ENCODE data around the gene CFAP97D2.
A peak's percentile ranks its signal among the peaks of the same experiment; 100 is the strongest.
"Not testable (repeated sequence)": the region's sequence is repeated elsewhere in the genome, so short reads cannot be mapped to it uniquely, and the experiment has no call there.

CFAP97D2 gene

GRCh38 chr13:114235697-114236096 lies 56.6 kb downstream of the CFAP97D2 start:
- peak; percentile 4 for DNase-seq (ENCODE audit: low spot score)

- no peak for DNase-seq (ENCODE audit: low spot score)
These were observed 57.2 kb downstream of the CFAP97D2 start for GRCh38 chr13:114236227-114236626.

- DNase-seq (ENCODE audit: low spot score), result no peak
These were observed 58.5 kb downstream of the CFAP97D2 start for GRCh38 chr13:114237415-114238112.

- DNase-seq (ENCODE audit: low spot score), result no peak
These were observed 62.9 kb downstream of the CFAP97D2 start for GRCh38 chr13:114241918-114242317.

- no peak for DNase-seq (ENCODE audit: low spot score)
These were observed 64.9 kb downstream of the CFAP97D2 start for GRCh38 chr13:114243971-114244370.

- no peak for DNase-seq (ENCODE audit: low spot score)
These were observed 65.6 kb downstream of the CFAP97D2 start for GRCh38 chr13:114244637-114245036.

- DNase-seq (ENCODE audit: low spot score), result no peak
These were observed 69.0 kb downstream of the CFAP97D2 start for GRCh38 chr13:114248011-114248410.

- no peak for DNase-seq (ENCODE audit: low spot score)
These were observed 70.0 kb downstream of the CFAP97D2 start for GRCh38 chr13:114249077-114249476.

- not testable (repeated sequence) for DNase-seq (ENCODE audit: low spot score)
These were observed 72.8 kb downstream of the CFAP97D2 start for GRCh38 chr13:114251639-114252440.

GRCh38 chr13:114256547-114256946 lies 77.5 kb downstream of the CFAP97D2 start:
- no peak for DNase-seq (ENCODE audit: low spot score)

- DNase-seq (ENCODE audit: low spot score), result no peak
These were observed 78.0 kb downstream of the CFAP97D2 start for GRCh38 chr13:114257014-114257413.

- no peak for DNase-seq (ENCODE audit: low spot score)
These were observed 79.5 kb downstream of the CFAP97D2 start for GRCh38 chr13:114258589-114258988.

GRCh38 chr13:114259374-114259773 lies 80.3 kb downstream of the CFAP97D2 start:
- DNase-seq (ENCODE audit: low spot score), result no peak

GRCh38 chr13:114259974-114260373 lies 80.9 kb downstream of the CFAP97D2 start:
- DNase-seq (ENCODE audit: low spot score), result no peak

- no peak for DNase-seq (ENCODE audit: low spot score)
These were observed 81.8 kb downstream of the CFAP97D2 start for GRCh38 chr13:114260814-114261213.

GRCh38 chr13:114261328-114261965 lies 82.4 kb downstream of the CFAP97D2 start:
- DNase-seq (ENCODE audit: low spot score), result no peak

GRCh38 chr13:114263578-114263977 lies 84.5 kb downstream of the CFAP97D2 start:
- DNase-seq (ENCODE audit: low spot score), result no peak

- DNase-seq (ENCODE audit: low spot score), result not testable (repeated sequence)
These were observed 85.3 kb downstream of the CFAP97D2 start for GRCh38 chr13:114264313-114264712.

GRCh38 chr13:114264886-114265611 lies 86.0 kb downstream of the CFAP97D2 start:
- no peak for DNase-seq (ENCODE audit: low spot score)

- DNase-seq (ENCODE audit: low spot score), result no peak
These were observed 87.2 kb downstream of the CFAP97D2 start for GRCh38 chr13:114266241-114266640.

GRCh38 chr13:114268344-114269280 lies 89.6 kb downstream of the CFAP97D2 start:
- no peak for DNase-seq (ENCODE audit: low spot score)
